GM23338 (cell line): ENCODE results near the gene GDAP2. TPM values are rescaled to one million over a fixed set of nuclear protein-coding genes. Genes with fewer than 3 reads are reported as not detected.
A peak's percentile ranks its signal among the peaks of the same experiment; 100 is the strongest.

ENCODE experiments used
- ATAC-seq: fragments of 200-7000 bp; cut with Tn5 transposase; 3 replicates; pipeline ENCODE4 v1.9.1; 2020
- DNase-seq: peaks from one replicate; pipeline ENCODE4 v3.0.0-alpha.2; 2015; ENCODE audit warnings: low spot score
- H2AFZ ChIP-seq: fragments of 200-600 bp; sonication (generic); 2 replicates; pipeline ENCODE4 v1.8.0; 2016; ENCODE audit warnings: antibody characterized with exemption, mild to moderate bottlenecking, moderate library complexity
- H3F3A ChIP-seq: fragments of 200-600 bp; sonication (generic); replicated peaks from 2 replicates; pipeline ENCODE4 v1.8.0; 2017; ENCODE audit warnings: antibody characterized with exemption, mixed run types, low read depth
- H3K27ac ChIP-seq: fragments of 200-600 bp; sonication (generic); 2 replicates; pipeline ENCODE4 v1.6.1; 2016; ENCODE audit warnings: low read depth
- H3K27me3 ChIP-seq: fragments of 200-600 bp; sonication (generic); 2 replicates; pipeline ENCODE4 v1.8.0; 2016; ENCODE audit warnings: mild to moderate bottlenecking, mixed run types, moderate library complexity; ENCODE audit not compliant: insufficient read depth
- H3K36me3 ChIP-seq: fragments of 200-600 bp; sonication (generic); 2 replicates; pipeline ENCODE4 v1.8.0; 2016; ENCODE audit warnings: mild to moderate bottlenecking; ENCODE audit not compliant: insufficient read depth
- H3K4me1 ChIP-seq: fragments of 200-600 bp; sonication (generic); 2 replicates; pipeline ENCODE4 v1.8.0; 2016; ENCODE audit warnings: mild to moderate bottlenecking, moderate library complexity; ENCODE audit not compliant: insufficient read depth
- H3K4me2 ChIP-seq: fragments of 200-600 bp; sonication (generic); 2 replicates; pipeline ENCODE4 v1.7.1; 2017; ENCODE audit warnings: mixed run types
- H3K4me3 ChIP-seq: fragments of 200-600 bp; sonication (generic); 2 replicates; pipeline ENCODE4 v1.6.1; 2016; ENCODE audit warnings: mixed run types
- H3K79me2 ChIP-seq: fragments of 200-600 bp; sonication (generic); replicated peaks from 2 replicates; pipeline ENCODE4 v1.8.0; 2017; ENCODE audit warnings: mild to moderate bottlenecking; ENCODE audit not compliant: insufficient read depth
- H3K9me2 ChIP-seq: fragments of 200-600 bp; sonication (generic); 2 replicates; pipeline ENCODE4 v1.8.0; 2017; ENCODE audit not compliant: insufficient read depth
- H4K20me1 ChIP-seq: fragments of 200-600 bp; sonication (generic); replicated peaks from 2 replicates; pipeline ENCODE4 v1.8.0; 2017; ENCODE audit warnings: mild to moderate bottlenecking; ENCODE audit not compliant: insufficient read depth
- H3K27ac Mint-ChIP-seq: 2 replicates; pipeline ENCODE4 v1.8.0; 2020; ENCODE audit warnings: inconsistent platforms, mild to moderate bottlenecking, moderate library complexity, mixed read lengths
- H3K27me3 Mint-ChIP-seq: 3 replicates; pipeline ENCODE4 v1.8.0; 2022; ENCODE audit warnings: low read depth, mild to moderate bottlenecking, moderate library complexity, mixed read lengths, inconsistent platforms; ENCODE audit not compliant: insufficient read depth, poor library complexity
- H3K36me3 Mint-ChIP-seq: 3 replicates; pipeline ENCODE4 v1.8.0; 2021; ENCODE audit warnings: low read depth, mild to moderate bottlenecking, inconsistent platforms, moderate library complexity, mixed read lengths
- H3K4me1 Mint-ChIP-seq: 3 replicates; pipeline ENCODE4 v1.8.0; 2020; ENCODE audit warnings: mild to moderate bottlenecking, inconsistent platforms, mixed read lengths
- H3K4me3 Mint-ChIP-seq: 3 replicates; pipeline ENCODE4 v1.8.0; 2021; ENCODE audit warnings: moderate library complexity, mild to moderate bottlenecking, inconsistent platforms, mixed read lengths
- H3K9me3 Mint-ChIP-seq: 3 replicates; pipeline ENCODE4 v1.8.0; 2020; ENCODE audit warnings: moderate library complexity, mild to moderate bottlenecking, inconsistent platforms, mixed read lengths
- CREB1 ChIP-seq: fragments of 250-450 bp; sonication (Bioruptor Pico); IDR thresholded peaks from 2 replicates; pipeline ENCODE4 v1.5.0; 2020; ENCODE audit warnings: low read depth, mild to moderate bottlenecking, moderate library complexity
- EZH2 ChIP-seq: fragments of 200-600 bp; sonication (generic); IDR thresholded peaks from one replicate; pipeline ENCODE4 v1.8.0; 2017; ENCODE audit warnings: antibody characterized with exemption, mild to moderate bottlenecking, low read depth; ENCODE audit not compliant: unreplicated experiment
- EZH2phosphoT487 ChIP-seq: fragments of 200-600 bp; sonication (generic); IDR thresholded peaks from one replicate; pipeline ENCODE4 v1.8.1; 2018; ENCODE audit warnings: antibody characterized with exemption; ENCODE audit not compliant: unreplicated experiment
- JUNB ChIP-seq: IDR thresholded peaks from one replicate; pipeline ENCODE4 v1.6.1; 2016; ENCODE audit warnings: antibody characterized with exemption; ENCODE audit not compliant: unreplicated experiment
- NANOG ChIP-seq: IDR thresholded peaks from 2 replicates; pipeline ENCODE4 v1.6.1; 2016; ENCODE audit warnings: antibody characterized with exemption, borderline replicate concordance
- POLR2AphosphoS5 ChIP-seq: IDR thresholded peaks from 2 replicates; pipeline ENCODE4 v1.6.1; 2016; ENCODE audit warnings: antibody characterized with exemption, low read depth
- STAT1 ChIP-seq: IDR thresholded peaks from one replicate; pipeline ENCODE4 v1.6.1; 2016; ENCODE audit warnings: antibody characterized with exemption; ENCODE audit not compliant: unreplicated experiment
- ZNF114 ChIP-seq: fragments of 250-450 bp; sonication (Bioruptor Pico); IDR thresholded peaks from 2 replicates; pipeline ENCODE4 v1.5.0; 2020; ENCODE audit warnings: mild to moderate bottlenecking, moderate library complexity
- ZNF331 ChIP-seq: fragments of 250-450 bp; sonication (Bioruptor Pico); IDR thresholded peaks from 2 replicates; pipeline ENCODE4 v1.5.0; 2020; ENCODE audit warnings: low read depth, mild to moderate bottlenecking, moderate library complexity
- polyA plus RNA-seq: library from polyadenylated mRNA; unstranded; fragments of >200 nt; fragmentation: Nextera tagmentation; extraction: Ambion mirVana; gene quantifications from 2 replicates; pipeline ENCODE4 v1.2.1, GENCODE V29; 2016
- total RNA-seq: library from RNA; depleted of rRNA; stranded (reverse); fragments of >200 nt; shearing (Covaris generic); gene quantifications from 2 replicates; pipeline ENCODE4 v1.2.3, GENCODE V29; 2014
- TF ChIP-seq, protein P1 (sequence below): fragments of 250-450 bp; sonication (Bioruptor Pico); IDR thresholded peaks from 2 replicates; pipeline ENCODE4 v1.5.0; 2020; ENCODE audit warnings: mild to moderate bottlenecking, moderate library complexity
- TF ChIP-seq, protein P2 (sequence below): IDR thresholded peaks from one replicate; pipeline ENCODE4 v1.6.1; 2018; ENCODE audit warnings: antibody characterized with exemption; ENCODE audit not compliant: unreplicated experiment
- TF ChIP-seq, protein P3 (sequence below), 2 experiments: fragments of 200-600 bp in 1 of 2; sonication (generic) in 1 of 2; conservative IDR thresholded peaks; 2 replicates each; pipeline versions ENCODE4 v1.5.1 to v1.6.1; 2016 to 2017; ENCODE audit warnings: antibody characterized with exemption in 2 of 2, low read depth in 2 of 2, mild to moderate bottlenecking in 2 of 2, moderate library complexity in 1 of 2
- TF ChIP-seq, protein P4 (sequence below): IDR thresholded peaks from 2 replicates; pipeline ENCODE4 v1.6.1; 2016; ENCODE audit warnings: antibody characterized with exemption

Gene GDAP2
- total and polyA plus RNA-seq, 2 experiments from 2014 or later: 10.7 to 24.5 TPM

DNA sequence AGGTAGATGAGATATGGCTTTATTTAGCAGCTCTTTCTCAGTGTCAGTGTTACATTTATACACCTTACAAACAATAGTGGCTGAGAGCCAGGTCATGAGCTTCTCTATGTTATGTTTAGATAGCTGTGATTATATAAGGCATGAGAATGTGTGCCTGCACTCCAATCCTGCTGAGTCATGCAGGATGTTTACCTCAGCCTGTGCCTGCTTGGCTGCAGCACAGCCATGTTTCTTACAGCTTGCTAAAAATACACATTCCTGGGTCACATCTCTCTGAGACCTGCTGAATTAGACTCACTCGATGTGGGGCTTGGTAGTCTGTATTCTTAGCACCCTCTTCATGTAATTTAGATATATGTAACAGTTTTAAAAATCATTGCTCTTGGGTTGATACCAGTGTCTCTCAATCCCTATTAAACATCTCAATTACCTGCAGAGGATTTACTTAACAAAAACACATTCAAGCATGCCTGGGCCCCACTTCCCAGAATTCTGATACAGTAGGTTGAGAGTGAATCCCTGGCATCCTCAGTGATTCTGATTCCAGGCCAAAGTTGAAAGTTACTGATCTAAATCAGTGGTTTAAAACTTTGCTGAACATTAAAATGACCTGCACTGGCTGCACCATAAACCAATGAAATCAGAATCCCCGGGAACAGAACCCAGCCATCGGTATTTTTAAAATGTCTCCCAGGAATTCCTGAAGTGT is 107.5 kb downstream of the GDAP2 start:
- H3K4me3 Mint-ChIP-seq: no peak overlapping the region
- no peaks in the 10 kb centered on the region for H3K36me3 Mint-ChIP-seq
- Histone ChIP-seq H3K36me3 (no peaks in the 10 kb centered on the region), H2AFZ (no peak overlapping the region), H3K27me3 (no peaks in the 10 kb centered on the region), H4K20me1 (no peaks in the 10 kb centered on the region), H3K4me2 (no peak overlapping the region), H3K4me1 (no peaks in the 10 kb centered on the region), H3K4me3 (no peak overlapping the region), H3K79me2 (no peaks in the 10 kb centered on the region), H3F3A (no peaks in the 10 kb centered on the region), H3K9me2 (peaks cover 13% of the 10 kb centered on the region), H3K27ac (no peak overlapping the region)
- H3K27ac Mint-ChIP-seq: no peak overlapping the region
- peaks cover 3% of the 10 kb centered on the region for H3K27me3 Mint-ChIP-seq
- no peak for ATAC-seq
- peaks cover 13% of the 10 kb centered on the region; the same call in 2 of the 3 replicates for H3K9me3 Mint-ChIP-seq
- no peak for TF ChIP-seq POLR2AphosphoS5
- TF ChIP-seq, protein P1, sequence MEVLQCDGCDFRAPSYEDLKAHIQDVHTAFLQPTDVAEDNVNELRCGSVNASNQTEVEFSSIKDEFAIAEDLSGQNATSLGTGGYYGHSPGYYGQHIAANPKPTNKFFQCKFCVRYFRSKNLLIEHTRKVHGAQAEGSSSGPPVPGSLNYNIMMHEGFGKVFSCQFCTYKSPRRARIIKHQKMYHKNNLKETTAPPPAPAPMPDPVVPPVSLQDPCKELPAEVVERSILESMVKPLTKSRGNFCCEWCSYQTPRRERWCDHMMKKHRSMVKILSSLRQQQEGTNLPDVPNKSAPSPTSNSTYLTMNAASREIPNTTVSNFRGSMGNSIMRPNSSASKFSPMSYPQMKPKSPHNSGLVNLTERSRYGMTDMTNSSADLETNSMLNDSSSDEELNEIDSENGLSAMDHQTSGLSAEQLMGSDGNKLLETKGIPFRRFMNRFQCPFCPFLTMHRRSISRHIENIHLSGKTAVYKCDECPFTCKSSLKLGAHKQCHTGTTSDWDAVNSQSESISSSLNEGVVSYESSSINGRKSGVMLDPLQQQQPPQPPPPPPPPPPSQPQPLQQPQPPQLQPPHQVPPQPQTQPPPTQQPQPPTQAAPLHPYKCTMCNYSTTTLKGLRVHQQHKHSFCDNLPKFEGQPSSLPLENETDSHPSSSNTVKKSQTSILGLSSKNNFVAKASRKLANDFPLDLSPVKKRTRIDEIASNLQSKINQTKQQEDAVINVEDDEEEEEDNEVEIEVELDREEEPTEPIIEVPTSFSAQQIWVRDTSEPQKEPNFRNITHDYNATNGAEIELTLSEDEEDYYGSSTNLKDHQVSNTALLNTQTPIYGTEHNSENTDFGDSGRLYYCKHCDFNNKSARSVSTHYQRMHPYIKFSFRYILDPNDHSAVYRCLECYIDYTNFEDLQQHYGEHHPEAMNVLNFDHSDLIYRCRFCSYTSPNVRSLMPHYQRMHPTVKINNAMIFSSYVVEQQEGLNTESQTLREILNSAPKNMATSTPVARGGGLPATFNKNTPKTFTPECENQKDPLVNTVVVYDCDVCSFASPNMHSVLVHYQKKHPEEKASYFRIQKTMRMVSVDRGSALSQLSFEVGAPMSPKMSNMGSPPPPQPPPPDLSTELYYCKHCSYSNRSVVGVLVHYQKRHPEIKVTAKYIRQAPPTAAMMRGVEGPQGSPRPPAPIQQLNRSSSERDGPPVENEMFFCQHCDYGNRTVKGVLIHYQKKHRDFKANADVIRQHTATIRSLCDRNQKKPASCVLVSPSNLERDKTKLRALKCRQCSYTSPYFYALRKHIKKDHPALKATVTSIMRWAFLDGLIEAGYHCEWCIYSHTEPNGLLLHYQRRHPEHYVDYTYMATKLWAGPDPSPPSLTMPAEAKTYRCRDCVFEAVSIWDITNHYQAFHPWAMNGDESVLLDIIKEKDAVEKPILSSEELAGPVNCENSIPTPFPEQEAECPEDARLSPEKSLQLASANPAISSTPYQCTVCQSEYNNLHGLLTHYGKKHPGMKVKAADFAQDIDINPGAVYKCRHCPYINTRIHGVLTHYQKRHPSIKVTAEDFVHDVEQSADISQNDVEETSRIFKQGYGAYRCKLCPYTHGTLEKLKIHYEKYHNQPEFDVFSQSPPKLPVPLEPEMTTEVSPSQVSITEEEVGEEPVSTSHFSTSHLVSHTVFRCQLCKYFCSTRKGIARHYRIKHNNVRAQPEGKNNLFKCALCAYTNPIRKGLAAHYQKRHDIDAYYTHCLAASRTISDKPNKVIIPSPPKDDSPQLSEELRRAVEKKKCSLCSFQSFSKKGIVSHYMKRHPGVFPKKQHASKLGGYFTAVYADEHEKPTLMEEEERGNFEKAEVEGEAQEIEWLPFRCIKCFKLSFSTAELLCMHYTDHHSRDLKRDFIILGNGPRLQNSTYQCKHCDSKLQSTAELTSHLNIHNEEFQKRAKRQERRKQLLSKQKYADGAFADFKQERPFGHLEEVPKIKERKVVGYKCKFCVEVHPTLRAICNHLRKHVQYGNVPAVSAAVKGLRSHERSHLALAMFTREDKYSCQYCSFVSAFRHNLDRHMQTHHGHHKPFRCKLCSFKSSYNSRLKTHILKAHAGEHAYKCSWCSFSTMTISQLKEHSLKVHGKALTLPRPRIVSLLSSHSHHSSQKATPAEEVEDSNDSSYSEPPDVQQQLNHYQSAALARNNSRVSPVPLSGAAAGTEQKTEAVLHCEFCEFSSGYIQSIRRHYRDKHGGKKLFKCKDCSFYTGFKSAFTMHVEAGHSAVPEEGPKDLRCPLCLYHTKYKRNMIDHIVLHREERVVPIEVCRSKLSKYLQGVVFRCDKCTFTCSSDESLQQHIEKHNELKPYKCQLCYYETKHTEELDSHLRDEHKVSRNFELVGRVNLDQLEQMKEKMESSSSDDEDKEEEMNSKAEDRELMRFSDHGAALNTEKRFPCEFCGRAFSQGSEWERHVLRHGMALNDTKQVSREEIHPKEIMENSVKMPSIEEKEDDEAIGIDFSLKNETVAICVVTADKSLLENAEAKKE (CRISPR knock-in tag): no peak
- TF ChIP-seq CREB1 (CRISPR knock-in tag): no peak
- no peak for TF ChIP-seq ZNF114
- no peak for TF ChIP-seq NANOG
- TF ChIP-seq, protein P2, sequence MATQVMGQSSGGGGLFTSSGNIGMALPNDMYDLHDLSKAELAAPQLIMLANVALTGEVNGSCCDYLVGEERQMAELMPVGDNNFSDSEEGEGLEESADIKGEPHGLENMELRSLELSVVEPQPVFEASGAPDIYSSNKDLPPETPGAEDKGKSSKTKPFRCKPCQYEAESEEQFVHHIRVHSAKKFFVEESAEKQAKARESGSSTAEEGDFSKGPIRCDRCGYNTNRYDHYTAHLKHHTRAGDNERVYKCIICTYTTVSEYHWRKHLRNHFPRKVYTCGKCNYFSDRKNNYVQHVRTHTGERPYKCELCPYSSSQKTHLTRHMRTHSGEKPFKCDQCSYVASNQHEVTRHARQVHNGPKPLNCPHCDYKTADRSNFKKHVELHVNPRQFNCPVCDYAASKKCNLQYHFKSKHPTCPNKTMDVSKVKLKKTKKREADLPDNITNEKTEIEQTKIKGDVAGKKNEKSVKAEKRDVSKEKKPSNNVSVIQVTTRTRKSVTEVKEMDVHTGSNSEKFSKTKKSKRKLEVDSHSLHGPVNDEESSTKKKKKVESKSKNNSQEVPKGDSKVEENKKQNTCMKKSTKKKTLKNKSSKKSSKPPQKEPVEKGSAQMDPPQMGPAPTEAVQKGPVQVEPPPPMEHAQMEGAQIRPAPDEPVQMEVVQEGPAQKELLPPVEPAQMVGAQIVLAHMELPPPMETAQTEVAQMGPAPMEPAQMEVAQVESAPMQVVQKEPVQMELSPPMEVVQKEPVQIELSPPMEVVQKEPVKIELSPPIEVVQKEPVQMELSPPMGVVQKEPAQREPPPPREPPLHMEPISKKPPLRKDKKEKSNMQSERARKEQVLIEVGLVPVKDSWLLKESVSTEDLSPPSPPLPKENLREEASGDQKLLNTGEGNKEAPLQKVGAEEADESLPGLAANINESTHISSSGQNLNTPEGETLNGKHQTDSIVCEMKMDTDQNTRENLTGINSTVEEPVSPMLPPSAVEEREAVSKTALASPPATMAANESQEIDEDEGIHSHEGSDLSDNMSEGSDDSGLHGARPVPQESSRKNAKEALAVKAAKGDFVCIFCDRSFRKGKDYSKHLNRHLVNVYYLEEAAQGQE: no peak
- TF ChIP-seq EZH2phosphoT487: no peak
- TF ChIP-seq ZNF331 (CRISPR knock-in tag): no peak
- TF ChIP-seq, protein P3, sequence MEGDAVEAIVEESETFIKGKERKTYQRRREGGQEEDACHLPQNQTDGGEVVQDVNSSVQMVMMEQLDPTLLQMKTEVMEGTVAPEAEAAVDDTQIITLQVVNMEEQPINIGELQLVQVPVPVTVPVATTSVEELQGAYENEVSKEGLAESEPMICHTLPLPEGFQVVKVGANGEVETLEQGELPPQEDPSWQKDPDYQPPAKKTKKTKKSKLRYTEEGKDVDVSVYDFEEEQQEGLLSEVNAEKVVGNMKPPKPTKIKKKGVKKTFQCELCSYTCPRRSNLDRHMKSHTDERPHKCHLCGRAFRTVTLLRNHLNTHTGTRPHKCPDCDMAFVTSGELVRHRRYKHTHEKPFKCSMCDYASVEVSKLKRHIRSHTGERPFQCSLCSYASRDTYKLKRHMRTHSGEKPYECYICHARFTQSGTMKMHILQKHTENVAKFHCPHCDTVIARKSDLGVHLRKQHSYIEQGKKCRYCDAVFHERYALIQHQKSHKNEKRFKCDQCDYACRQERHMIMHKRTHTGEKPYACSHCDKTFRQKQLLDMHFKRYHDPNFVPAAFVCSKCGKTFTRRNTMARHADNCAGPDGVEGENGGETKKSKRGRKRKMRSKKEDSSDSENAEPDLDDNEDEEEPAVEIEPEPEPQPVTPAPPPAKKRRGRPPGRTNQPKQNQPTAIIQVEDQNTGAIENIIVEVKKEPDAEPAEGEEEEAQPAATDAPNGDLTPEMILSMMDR (conservative IDR thresholded peaks at IDR 0.05; ENCODE audit: low read depth in 2 of 2): no peak
- TF ChIP-seq JUNB: no peak
- TF ChIP-seq EZH2: no peak
- TF ChIP-seq, protein P4, sequence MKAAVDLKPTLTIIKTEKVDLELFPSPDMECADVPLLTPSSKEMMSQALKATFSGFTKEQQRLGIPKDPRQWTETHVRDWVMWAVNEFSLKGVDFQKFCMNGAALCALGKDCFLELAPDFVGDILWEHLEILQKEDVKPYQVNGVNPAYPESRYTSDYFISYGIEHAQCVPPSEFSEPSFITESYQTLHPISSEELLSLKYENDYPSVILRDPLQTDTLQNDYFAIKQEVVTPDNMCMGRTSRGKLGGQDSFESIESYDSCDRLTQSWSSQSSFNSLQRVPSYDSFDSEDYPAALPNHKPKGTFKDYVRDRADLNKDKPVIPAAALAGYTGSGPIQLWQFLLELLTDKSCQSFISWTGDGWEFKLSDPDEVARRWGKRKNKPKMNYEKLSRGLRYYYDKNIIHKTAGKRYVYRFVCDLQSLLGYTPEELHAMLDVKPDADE: no peak
- no peak for TF ChIP-seq STAT1
- no peaks in the 10 kb centered on the region for H3K4me1 Mint-ChIP-seq
- DNase-seq: peak; percentile 41
